NCI-H524 (cell line): ENCODE measurements around the gene APOA1.

Experiments
- DNase-seq, 2 experiments: peaks; one replicate each; lab custom pipeline; 2025; lab: John Stamatoyannopoulos, UW

Gene APOA1

DNA sequence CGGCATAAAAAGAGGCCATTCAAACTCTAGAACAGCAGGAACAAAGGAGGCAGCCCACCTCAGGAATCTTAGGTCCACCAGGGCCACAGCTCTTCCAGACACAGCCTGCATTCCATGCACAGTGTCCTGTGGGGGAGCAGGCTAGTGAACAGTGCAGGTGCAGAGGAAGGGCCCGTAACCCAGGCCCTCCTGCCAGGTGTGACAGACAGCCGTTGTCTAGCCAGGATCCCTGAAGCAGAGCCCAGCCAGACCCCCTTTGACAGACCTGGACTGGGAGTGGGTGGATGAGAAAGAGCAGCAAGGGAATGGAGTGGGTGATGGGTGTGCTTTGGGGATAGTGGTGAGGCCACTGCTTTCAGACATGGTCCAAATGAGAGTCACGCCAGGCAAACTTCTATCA lies 48.4 kb downstream of the APOA1 start:
- DNase-seq = no peak

DNA sequence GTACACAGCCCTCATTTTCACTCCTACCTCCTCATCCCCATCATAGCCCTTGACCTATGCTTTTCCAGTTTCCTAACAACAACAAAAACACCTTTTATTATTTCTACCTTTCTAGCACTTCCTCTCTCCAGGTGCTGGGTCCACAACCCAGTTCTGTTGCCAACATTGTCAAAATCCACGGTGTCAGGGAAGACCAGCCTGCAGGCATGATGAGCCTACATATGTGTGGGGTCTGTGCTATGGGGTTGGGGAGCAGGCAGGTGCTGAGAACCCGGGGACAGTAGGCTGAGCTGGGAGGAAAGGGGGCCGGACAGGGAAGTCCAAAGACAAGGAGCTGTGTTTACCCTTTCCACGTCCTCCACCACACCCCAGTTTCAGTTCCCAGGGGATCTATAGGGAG lies 48.9 kb downstream of the APOA1 start:
- DNase-seq = no peak

- DNase-seq = peak in 1 of 2 experiments; percentile 47
Measured at GRCh38 chr11:116787786-116788486, 49.5 kb downstream of the APOA1 start, which contains the start of gene ZPR1. ZPR1 (minus strand) TSS chr11:116788023; CDS start chr11:116787990, 33 bp downstream.

- DNase-seq = no peak
Measured at GRCh38 chr11:116787436-116787785, 50.0 kb downstream of the APOA1 start.

DNA sequence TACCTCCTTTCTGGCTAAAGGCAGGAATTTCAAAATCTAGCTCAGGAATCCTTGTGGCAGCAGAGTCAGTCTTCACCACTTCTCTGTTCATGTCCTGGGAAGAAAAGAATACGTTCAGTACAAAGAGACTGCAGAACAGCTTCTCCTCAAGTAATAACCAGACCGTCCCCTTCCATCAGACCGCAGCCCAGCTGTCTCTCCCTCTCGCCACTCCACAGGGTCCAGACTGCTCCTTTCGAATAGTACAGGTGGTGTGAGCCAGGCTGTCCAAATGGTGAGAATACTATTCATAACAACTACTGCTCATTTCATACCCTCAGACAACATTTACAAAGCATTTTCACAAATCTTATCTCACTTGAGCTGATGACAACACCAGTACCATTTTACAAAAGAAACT lies 50.5 kb downstream of the APOA1 start:
- DNase-seq = no peak

DNA sequence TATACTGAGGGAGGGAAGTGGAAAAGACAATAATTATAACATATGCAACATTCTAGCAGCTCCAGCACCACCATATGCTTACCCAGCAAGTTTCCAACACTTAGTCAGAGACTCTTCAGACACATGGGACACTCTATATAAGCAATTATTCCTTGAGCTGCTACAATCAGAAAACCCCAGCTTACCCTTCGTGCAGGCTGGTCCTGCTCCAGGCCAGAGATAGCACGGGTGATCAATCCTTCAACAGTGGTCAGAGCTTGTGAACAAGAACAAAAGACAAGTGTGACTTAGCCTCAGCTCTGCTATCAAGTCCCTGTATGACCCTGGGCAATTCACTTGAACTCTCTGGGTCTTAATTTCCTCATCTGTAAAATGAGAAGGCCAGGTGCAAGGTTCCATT lies 51.1 kb downstream of the APOA1 start:
- DNase-seq = no peak
